ENCODE data around the gene ERC2. TPM values are rescaled to one million over a fixed set of nuclear protein-coding genes. Genes with fewer than 3 reads are reported as not detected.

The ERC2 gene
- total and polyA plus RNA-seq, 2 donors (not counting 3 experiments of a cell fraction or from before 2014, with no cell fraction given), result 5.6 to 15.5 TPM

GRCh38 chr3:55557549-55557948 is 910.7 kb downstream of the ERC2 start:
- BruUV-seq (replicated peaks), result no TSS peak
- Histone ChIP-seq H3K27me3 (ENCODE audit: control insufficient read depth in 2 of 2, insufficient read depth in 2 of 2, low read length in 2 of 2) (no peaks in the 10 kb centered on the region), H3K79me2 (ENCODE audit: control insufficient read depth, insufficient read depth, low read length) (no peaks in the 10 kb centered on the region), H4K20me1 (replicated peaks; ENCODE audit: control insufficient read depth, extremely low read depth, insufficient read depth, low read length) (no peaks in the 10 kb centered on the region), H3K9ac (replicated peaks; ENCODE audit: extremely low read depth, insufficient read depth, low read length) (no peak overlapping the region), H3K27ac (ENCODE audit: insufficient read depth, low read depth, low read length) (no peak overlapping the region), H3K4me3 (replicated peaks in 1 of 3; ENCODE audit: insufficient read depth in 1 of 3, low read depth in 1 of 3, low read length in 3 of 3) (no peak overlapping the region), H3K4me2 (ENCODE audit: insufficient read depth, low read length) (no peak overlapping the region), H3K9me3 (replicated peaks; ENCODE audit: control insufficient read depth, insufficient read depth, low read length) (no peaks in the 10 kb centered on the region), H3K4me1 (ENCODE audit: control insufficient read depth, extremely low read depth, insufficient read depth, low read length) (no peaks in the 10 kb centered on the region), H3K9me1 (replicated peaks; ENCODE audit: control insufficient read depth, extremely low read depth, insufficient read depth, low read length) (no peaks in the 10 kb centered on the region), H3K36me3 (ENCODE audit: control insufficient read depth in 2 of 2, extremely low read depth in 1 of 2, insufficient read depth in 2 of 2, low read length in 2 of 2) (no peaks in the 10 kb centered on the region), H2AFZ (ENCODE audit: low read depth, low read length) (no peak overlapping the region)
- ChIA-PET CTCF (no interaction called here), POLR2A (no interaction called here)
- DNase-seq (ENCODE audit: low read depth, low spot score) (no peak), FAIRE-seq (no peak)
- dilution Hi-C loops (cut with MboI; ENCODE audit: extremely low pct_ligation_motif_present, low sequenced_read_pairs) (no loop called here), intact Hi-C loops (cut with micrococcal nuclease) (no loop called here)
- TF ChIP-seq POLR2A (IDR thresholded peaks at IDR 0.05; ENCODE audit: low read depth, low read length) (no peak), CTCF (IDR thresholded peaks at IDR 0.05; ENCODE audit: extremely low read depth in 1 of 2, insufficient read depth in 1 of 2, low read depth in 1 of 2, low read length in 2 of 2) (no peak), FOS (IDR thresholded peaks at IDR 0.05; ENCODE audit: borderline replicate concordance, insufficient read depth, low read length) (no peak), MYC (IDR thresholded peaks at IDR 0.05; ENCODE audit: low read depth, low read length) (no peak), POLR2AphosphoS5 (IDR thresholded peaks at IDR 0.05; ENCODE audit: insufficient read depth, low read depth, low read length) (no peak), EZH2 (IDR thresholded peaks at IDR 0.05; ENCODE audit: borderline replicate concordance, low read depth, low read length, severe bottlenecking) (no peak)
